SU-DHL-6 (cell line): Measurements from ENCODE around the gene TESPA1.

Experiments used
- H2AFZ ChIP-seq: fragments of 200-600 bp; sonication (generic); 2 replicates; pipeline ENCODE4 v1.6.1; 2014; ENCODE audit warnings: low read depth, mild to moderate bottlenecking, moderate library complexity, mixed read lengths, antibody characterized with exemption, low read length; ENCODE audit not compliant: severe bottlenecking
- H3F3A ChIP-seq: fragments of 200-600 bp; shearing (Covaris generic); 2 replicates; pipeline ENCODE4 v1.6.0; 2016; ENCODE audit warnings: antibody characterized with exemption, mild to moderate bottlenecking; ENCODE audit not compliant: insufficient read depth
- H3K27ac ChIP-seq: fragments of 200-600 bp; sonication (generic); 2 replicates; pipeline ENCODE4 v1.5.1; 2016; ENCODE audit warnings: low read depth, mild to moderate bottlenecking, low read length, moderate library complexity, mixed read lengths
- H3K27me3 ChIP-seq: fragments of 200-600 bp; sonication (generic), shearing (Covaris generic); 2 replicates; pipeline ENCODE4 v1.6.0; 2014; ENCODE audit warnings: mild to moderate bottlenecking, low read length
- H3K36me3 ChIP-seq: fragments of 200-600 bp; sonication (generic); 2 replicates; pipeline ENCODE4 v1.6.1; 2014; ENCODE audit warnings: mild to moderate bottlenecking, low read length, mixed read lengths
- H3K4me2 ChIP-seq: fragments of 300-600, 200-600 bp; shearing (Covaris generic), sonication (generic); 2 replicates; pipeline ENCODE4 v1.6.0; 2014; ENCODE audit warnings: low read length, low read depth, mild to moderate bottlenecking; ENCODE audit not compliant: poor library complexity, severe bottlenecking
- H3K4me3 ChIP-seq: fragments of 200-600 bp; sonication (generic); 2 replicates; pipeline ENCODE4 v1.5.1; 2014; ENCODE audit warnings: antibody characterized with exemption, low read length, mild to moderate bottlenecking, mixed read lengths; ENCODE audit not compliant: insufficient read depth, poor library complexity, severe bottlenecking
- H3K79me2 ChIP-seq: fragments of 200-600 bp; sonication (generic); 2 replicates; pipeline ENCODE4 v1.6.1; 2014; ENCODE audit warnings: mild to moderate bottlenecking, low read length, moderate library complexity; ENCODE audit not compliant: insufficient read depth
- H3K9ac ChIP-seq: fragments of 200-600 bp; sonication (generic); 2 replicates; pipeline ENCODE4 v1.7.0; 2014; ENCODE audit warnings: mild to moderate bottlenecking, low read length
- H3K9me2 ChIP-seq: fragments of 200-600 bp; sonication (generic); replicated peaks from 2 replicates; pipeline ENCODE4 v1.6.1; 2014; ENCODE audit warnings: low read length; ENCODE audit not compliant: insufficient read depth
- H3K9me3 ChIP-seq: fragments of 200-600 bp; sonication (generic); 2 replicates; pipeline ENCODE4 v1.6.1; 2014; ENCODE audit warnings: low read length, mixed read lengths; ENCODE audit not compliant: insufficient read depth
- H4K20me1 ChIP-seq: fragments of 200-600 bp; sonication (generic); 2 replicates; pipeline ENCODE4 v1.6.1; 2014; ENCODE audit warnings: low read depth, mild to moderate bottlenecking, antibody characterized with exemption, low read length, moderate library complexity, mixed read lengths
- EZH2phosphoT487 ChIP-seq: fragments of 200-600 bp; sonication (generic), shearing (Covaris generic); conservative IDR thresholded peaks from 2 replicates; pipeline ENCODE4 v1.6.1; 2018; ENCODE audit warnings: mild to moderate bottlenecking, antibody characterized with exemption, low read length, moderate library complexity, mixed read lengths
- TF ChIP-seq, protein P1 (sequence below): fragments of 200-600 bp; sonication (generic); IDR thresholded peaks from one replicate; pipeline ENCODE4 v1.5.1; 2017; ENCODE audit warnings: antibody characterized with exemption, mild to moderate bottlenecking, low read length, moderate library complexity; ENCODE audit not compliant: insufficient read depth, poor library complexity, severe bottlenecking

Gene TESPA1

DNA sequence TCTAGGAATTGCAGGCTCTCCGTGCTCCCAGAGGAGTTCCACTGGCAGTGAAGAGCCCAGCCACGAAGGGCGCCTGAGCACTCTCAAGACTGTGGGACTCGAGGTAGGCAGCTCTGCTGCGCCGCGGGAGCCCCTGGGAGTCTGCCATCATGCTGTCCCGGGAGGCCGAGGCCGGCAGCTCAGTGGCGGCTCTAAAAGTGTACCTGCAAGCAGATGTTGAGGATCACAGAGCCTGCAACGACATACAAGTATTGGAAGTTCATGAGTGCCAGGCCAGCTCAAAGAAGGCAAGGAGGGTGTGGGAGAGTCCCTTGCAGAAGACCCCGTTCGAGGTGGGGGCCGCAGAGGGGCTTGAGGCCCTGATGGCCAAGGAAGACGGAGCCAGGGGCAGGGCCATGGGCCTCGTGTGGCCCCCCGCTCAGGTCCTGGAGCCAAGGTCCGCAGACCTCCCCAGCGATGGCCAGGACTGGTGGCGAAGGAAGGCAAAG, 67.5 kb downstream of the TESPA1 start:
- H3K27ac ChIP-seq, result no peak overlapping the region
- TF ChIP-seq, protein P1, sequence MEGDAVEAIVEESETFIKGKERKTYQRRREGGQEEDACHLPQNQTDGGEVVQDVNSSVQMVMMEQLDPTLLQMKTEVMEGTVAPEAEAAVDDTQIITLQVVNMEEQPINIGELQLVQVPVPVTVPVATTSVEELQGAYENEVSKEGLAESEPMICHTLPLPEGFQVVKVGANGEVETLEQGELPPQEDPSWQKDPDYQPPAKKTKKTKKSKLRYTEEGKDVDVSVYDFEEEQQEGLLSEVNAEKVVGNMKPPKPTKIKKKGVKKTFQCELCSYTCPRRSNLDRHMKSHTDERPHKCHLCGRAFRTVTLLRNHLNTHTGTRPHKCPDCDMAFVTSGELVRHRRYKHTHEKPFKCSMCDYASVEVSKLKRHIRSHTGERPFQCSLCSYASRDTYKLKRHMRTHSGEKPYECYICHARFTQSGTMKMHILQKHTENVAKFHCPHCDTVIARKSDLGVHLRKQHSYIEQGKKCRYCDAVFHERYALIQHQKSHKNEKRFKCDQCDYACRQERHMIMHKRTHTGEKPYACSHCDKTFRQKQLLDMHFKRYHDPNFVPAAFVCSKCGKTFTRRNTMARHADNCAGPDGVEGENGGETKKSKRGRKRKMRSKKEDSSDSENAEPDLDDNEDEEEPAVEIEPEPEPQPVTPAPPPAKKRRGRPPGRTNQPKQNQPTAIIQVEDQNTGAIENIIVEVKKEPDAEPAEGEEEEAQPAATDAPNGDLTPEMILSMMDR, result no peak
- TF ChIP-seq EZH2phosphoT487, result no peak
- no peak overlapping the region for H3K4me2 ChIP-seq
- no peaks in the 10 kb centered on the region; the same call in 1 of the 2 replicates for H3K27me3 ChIP-seq
- no peaks in the 10 kb centered on the region for H4K20me1 ChIP-seq
- H3F3A ChIP-seq, result no peaks in the 10 kb centered on the region
- H3K9ac ChIP-seq, result no peak overlapping the region
- H3K36me3 ChIP-seq, result no peaks in the 10 kb centered on the region
- H2AFZ ChIP-seq, result no peak overlapping the region
- no peaks in the 10 kb centered on the region; the same call in 1 of the 2 replicates for H3K9me2 ChIP-seq
- H3K9me3 ChIP-seq, result no peaks in the 10 kb centered on the region
- no peaks in the 10 kb centered on the region for H3K79me2 ChIP-seq
- H3K4me3 ChIP-seq, result no peak overlapping the region
